T-helper 22 cell (primary cell): ENCODE measurements around the gene DIO1.

ENCODE experiments used
- DNase-seq: peaks from one replicate; pipeline ENCODE4 v3.0.0-alpha.2; 2020; ENCODE audit warnings: low read depth

Gene DIO1

GRCh38 chr1:53894644-53895043, 657 bp downstream of the DIO1 start:
- DNase-seq: no peak

DNA sequence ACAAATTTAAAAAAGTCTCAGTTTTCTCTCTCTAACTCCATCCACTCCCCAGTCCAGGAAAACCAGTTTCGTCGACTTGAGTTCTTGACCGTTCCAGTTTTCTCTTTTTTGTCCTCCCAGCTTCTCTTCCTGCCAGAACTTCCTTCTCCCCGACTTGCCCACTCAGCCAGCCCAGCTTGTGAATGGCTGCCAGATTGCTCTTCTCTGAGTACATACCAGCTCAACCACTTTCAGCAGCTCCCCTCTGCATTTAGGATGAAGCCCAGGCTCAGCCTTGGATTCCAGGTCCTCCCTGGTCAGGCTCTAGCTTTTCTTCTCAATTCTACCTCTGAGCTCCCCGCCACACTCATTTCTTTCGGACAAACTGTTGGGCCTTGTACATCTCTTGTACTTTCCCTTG, 1.4 kb downstream of the DIO1 start:
- no peak for DNase-seq

DNA sequence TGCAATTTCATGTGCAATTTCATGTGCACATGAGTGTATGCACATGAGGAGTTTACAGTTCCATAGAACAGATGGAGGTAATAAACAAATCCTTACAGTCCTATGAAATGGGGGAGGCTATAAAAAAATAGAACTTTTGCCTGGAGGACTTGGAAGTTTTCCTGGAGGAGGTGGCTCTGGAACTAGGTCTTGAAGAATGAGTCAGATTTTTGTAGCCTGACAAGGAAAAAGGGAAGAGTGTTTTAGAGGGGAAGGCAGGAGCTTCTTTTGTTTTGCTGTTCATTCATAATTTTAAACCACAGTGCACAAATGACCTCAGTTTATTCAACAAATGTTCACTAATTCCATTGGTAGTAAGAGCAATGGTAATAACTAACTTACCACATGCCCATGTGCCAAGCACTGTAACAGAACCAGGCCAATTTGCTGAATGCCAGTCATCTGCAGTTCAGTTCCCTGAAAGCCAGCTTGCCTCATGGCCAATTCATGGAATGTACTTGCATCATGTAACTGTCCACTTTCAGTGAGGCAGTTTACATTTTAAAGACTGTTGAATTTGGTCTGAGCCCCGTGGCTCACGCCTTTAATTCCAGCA, 2.7 kb downstream of the DIO1 start:
- no peak for DNase-seq

DNA sequence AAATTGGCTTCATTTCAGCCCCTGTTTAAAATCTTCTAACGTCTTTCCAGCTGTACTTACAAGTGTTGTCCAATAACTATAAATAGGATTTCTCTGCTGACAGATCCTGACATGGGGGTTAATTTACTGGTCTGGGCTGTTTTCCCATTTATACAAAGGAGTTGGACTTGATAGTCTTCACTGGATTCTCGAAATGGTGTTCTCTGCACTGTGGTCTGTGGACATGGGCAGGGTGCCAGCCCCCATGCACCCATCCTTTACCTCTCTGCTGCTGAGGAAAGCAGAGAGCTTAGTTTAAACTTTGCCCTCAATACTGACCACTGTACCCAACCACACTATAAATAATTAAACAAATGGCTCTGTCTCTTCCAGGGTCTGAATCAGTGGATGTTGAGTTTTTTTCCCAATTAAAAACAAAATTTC, 5.2 kb downstream of the DIO1 start:
- DNase-seq: no peak

GRCh38 chr1:53899708-53900107, 5.7 kb downstream of the DIO1 start:
- DNase-seq: no peak

DNA sequence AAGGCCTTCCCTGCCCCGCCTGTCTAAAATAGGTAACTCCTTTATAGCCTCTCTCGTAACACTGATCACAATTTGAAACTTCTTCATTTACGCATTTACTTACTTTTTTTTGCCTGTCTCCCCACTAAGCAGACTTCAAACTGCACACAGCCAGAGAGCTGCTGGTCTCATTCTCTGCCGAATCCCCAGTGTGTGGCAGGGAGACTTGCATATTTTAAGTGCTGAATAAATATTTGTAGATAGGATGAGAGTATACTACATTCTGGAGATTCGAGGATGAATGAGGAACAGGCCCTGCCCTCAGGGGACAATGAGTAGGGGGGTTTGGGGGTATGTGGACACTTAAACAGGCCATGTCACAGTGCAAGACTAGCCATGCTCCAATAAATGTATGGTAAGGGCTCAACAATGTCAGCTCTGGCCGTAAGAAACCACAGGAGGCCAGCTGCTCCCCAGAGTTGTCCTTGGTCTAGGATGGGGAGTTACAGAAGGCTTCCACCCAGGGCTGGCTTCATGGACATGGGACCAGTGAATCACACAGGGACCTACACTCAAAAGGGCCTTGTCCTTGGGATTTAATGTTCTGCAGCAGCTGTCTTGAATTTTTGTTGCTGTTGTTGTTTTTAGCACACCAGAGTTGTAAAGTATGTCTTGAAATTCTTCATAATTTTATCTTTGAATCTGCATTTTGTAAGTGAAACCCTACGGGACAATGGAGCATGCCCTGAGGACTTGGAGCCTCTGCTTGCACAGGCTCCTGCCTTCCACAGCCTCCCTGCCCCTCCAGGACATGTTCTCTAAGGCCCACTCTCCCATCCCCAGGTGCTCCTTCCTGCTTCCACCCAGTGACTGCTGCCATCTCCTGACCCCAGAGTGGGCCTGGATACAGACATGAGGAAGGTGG, 8.5 kb downstream of the DIO1 start:
- DNase-seq: no peak

DNA sequence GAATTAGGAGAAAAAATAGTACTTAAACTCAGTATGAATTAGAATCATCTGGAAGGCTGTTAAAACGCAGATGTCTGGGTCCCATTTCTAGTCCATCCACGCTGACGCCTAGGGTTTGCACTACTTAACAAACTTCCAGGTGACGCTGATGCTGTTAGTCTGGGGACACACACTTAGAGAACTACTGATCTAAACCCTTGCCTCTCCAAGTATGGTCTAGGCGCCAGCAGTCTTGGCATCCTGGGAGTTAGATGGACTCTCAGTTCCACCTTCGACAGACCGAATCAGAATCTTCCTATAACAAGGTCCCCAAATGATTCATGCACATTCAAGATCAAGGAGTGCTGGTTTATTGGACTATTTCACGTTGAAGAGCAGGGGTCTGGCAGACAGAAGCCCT, 11.5 kb downstream of the DIO1 start:
- no peak for DNase-seq

- no peak for DNase-seq
Measured at GRCh38 chr1:53906121-53906520, 12.1 kb downstream of the DIO1 start.

DNA sequence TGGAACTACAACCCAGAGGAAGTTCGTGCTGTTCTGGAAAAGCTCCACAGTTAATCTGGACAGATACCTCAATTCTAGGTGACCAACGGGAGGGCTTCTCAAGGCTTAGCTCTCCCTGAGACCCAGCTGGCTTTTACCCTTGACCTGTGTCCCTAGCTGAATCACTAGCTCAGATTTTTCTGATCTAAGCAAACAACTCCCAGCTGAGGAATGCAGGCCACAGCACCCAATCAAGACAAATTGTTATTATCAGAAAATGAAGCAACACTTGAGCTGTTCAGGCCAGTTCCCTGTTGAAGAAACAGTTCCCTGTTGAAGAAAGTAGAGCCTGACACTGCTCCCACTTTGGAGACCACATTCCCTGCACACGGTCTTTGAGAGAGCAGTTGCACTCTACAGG, 16.0 kb downstream of the DIO1 start:
- no peak for DNase-seq

GRCh38 chr1:53911442-53911841, 17.5 kb downstream of the DIO1 start:
- DNase-seq: no peak

DNA sequence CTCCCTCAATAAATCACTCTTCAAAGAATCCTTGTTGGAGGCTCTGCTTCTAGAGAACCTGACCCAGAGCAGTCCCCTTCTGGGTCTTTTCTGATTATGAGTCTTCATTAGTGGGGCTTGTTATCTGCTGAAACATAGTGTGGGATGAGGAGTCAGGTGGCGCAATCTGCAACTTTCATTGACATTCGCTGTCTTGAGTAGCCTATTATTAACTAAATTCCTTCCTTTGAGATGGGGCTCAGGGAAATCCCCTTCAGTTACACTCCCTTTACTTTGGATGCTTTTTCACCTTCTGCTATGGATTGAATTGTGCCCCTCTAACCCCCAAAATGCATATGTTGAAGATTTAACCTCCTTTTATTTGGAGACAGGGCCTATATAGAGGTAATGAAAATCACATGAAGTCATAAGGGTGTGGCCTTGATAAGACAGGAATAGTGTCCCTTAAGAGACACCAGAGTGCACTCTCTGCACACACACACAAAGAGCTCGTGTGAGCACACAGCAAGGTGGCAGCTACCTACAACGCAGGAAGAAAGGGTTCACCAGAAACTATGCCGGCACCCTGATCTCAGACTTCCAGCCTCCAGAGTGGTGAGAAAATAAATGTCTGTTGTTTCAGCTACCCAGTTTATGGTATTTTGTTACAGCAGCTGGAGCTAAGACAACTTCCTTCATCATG, 19.5 kb downstream of the DIO1 start:
- no peak for DNase-seq

GRCh38 chr1:53918343-53918742, 24.4 kb downstream of the DIO1 start:
- DNase-seq: no peak

DNA sequence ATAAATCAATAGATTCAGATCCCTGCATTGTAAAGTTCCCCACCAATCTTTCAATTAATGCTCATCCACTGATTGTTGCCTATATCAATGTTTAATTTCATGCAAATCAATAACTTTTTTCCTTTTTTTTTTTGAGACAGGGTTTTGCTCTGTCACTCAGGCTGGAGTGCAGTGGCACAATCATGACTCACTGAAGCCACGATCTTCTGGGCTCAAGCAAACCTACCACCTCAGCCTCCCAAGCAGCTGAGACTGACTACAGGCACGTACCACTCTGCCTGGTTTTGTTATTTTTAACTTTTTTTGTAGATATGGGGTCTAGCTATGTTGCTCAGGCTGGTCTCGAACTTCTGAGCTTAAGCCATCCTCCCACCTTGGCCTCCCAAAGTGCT, 25.7 kb downstream of the DIO1 start:
- no peak for DNase-seq

- no peak for DNase-seq
Measured at GRCh38 chr1:53927376-53927881, 33.4 kb downstream of the DIO1 start.

GRCh38 chr1:53929246-53929960, 35.4 kb downstream of the DIO1 start:
- DNase-seq: no peak

- DNase-seq: no peak
Measured at GRCh38 chr1:53930932-53931331, 36.9 kb downstream of the DIO1 start.

DNA sequence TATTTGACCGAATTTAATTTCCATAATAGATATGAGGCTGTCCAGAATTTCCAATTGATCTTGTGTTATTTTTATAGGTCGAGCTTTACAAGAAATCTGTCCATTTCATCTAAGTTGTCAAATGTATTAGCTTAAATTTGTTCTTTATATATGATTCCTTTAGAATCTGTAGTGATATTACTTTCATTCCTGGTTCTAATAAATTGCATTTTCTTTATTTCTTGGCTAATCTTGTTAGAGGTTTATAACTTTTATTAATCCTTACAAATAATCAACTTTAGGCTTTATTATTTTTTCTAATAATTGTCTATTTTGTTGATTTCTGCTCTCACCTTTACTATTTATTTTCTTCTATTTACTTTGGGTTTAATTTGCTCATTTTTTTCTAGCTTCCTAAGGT, 37.5 kb downstream of the DIO1 start:
- no peak for DNase-seq

DNA sequence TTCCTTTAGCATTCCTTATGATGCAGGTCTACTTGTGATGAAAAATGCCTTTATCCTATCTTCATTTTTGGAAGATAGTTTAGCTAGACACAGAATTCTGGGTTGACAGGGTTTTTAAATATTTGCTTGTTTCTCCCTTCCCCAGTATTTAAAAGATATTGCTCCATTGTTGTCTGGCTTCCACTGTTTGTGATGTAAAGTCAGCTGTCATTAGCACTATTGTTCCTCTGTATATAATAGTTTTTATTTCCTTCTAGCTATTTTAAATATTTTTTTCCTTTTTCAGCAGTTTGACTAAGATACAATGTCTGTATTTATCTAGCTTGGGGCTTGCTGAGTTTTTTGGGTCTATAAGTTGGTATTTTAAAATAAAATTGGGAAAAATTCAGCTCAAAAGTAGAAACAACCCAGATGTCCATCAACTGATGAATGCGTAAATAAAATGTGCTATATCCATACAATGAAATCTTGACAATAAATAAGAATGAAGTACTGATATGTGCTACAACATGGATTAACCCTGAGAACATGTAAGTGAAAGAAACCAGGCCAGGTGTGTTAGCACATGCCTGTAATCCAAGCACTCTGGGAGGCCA, 40.3 kb downstream of the DIO1 start:
- DNase-seq: no peak

DNA sequence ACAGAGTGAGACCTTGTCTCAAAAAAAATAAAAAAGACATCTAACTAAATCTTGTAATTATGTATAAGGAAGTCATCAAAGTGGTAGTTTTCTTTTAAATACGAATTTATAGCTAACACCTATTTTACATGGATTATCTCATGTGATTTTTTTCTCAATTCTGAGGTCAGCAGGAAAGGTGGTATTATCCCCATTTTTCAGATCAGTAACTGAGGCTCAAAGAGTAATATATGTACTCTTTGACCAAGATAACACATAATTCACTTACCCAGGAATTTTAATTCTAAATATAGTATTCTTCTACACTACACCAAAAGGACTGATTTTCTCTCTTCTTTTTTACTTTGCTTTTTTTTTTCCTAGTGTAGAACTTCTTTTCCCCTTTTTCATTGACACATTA, 42.4 kb downstream of the DIO1 start:
- no peak for DNase-seq

DNA sequence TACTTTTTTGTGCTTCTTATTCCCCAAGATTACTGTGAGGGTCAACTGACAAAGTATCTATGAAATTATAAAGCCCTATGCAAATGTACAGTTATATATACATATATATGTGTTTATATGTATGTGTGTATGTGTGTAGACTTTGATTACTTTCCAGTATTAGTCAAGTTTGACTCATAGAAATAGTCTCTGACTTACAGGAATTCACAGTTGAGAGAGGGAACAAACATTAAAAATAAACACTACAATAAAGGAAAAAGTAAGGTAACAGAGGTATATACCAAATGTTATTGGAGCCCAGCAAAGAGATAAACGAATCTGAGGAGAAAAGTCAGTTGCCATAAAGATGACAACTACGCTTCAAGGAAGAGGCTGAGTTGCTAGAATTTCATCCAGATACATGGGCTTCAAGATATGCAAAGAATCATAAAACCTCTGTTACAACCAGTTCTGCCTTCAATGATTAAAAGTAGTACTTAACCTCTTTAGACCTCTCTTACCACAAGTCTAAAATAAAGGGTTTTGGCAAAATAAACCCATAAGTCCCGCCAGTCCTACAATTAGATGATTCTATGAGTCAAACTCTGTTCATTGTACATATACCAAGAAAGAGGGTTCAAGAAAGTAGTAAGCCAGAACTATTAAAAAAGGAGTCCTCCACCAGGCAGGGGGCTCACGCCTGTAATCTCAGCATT, 44.3 kb downstream of the DIO1 start:
- DNase-seq: no peak
